ENCODE data around the gene EFCAB8. TPM values are rescaled to one million over a fixed set of nuclear protein-coding genes. Genes with fewer than 3 reads are reported as not detected.
"Not testable (repeated sequence)": the region's sequence is repeated elsewhere in the genome, so short reads cannot be mapped to it uniquely, and the experiment has no call there.

The EFCAB8 gene
- total RNA-seq, 1 donor from 2014 or later = 0.32 TPM

DNA sequence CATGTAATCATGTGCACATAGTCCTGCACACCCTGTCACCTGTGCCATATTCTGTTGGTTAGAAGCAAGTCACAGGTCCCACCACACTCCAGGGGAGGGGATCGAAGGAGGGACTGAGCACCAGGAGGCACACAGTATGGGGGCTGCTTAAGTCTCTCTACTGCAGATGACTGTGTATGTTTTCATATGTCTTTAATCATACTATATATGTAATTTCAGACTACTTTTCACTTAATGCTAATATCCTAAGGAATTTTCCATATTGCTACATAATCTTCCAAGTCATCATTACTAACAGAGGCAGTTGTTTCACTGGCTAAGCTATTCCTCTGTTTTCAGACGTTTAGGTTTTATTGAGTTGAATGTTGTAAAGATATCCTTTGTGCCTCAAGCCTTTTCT, 10.8 kb downstream of the EFCAB8 start:
- H3K27ac Mint-ChIP-seq (ENCODE audit: unreplicated experiment) = no peak overlapping the region

DNA sequence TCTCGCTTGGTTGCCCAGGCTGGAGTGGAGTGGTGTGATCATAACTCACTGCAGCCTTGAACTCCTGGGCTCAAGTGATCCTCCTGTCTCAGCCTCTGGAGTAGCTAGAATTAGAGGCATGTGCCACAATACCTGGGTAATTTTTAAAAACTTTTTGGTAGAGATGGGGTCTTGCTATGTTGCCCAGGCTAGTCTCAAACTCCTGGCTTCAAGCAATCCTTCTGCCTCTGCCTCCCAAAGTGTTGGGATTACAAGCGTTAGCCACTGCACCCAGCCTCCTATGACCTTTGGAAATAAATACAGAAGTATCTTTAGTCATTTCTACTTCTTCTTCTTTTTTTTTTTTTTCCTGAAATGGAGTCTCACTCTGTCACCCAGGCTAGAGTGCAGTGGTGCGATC, 11.8 kb downstream of the EFCAB8 start:
- H3K4me1 Mint-ChIP-seq (ENCODE audit: low read depth); H3K36me3 Mint-ChIP-seq (ENCODE audit: low read depth); H3K27ac Mint-ChIP-seq (ENCODE audit: unreplicated experiment); H3K27me3 Mint-ChIP-seq (ENCODE audit: low read depth); DNase-seq (ENCODE audit: low spot score); H3K9me3 Mint-ChIP-seq (ENCODE audit: low read depth); H3K4me3 Mint-ChIP-seq (ENCODE audit: unreplicated experiment): not testable (repeated sequence)

More for the DNA sequence above, 10.8 kb downstream of the EFCAB8 start:
- DNase-seq (ENCODE audit: low spot score) = no peak
- TF ChIP-seq, protein P1, sequence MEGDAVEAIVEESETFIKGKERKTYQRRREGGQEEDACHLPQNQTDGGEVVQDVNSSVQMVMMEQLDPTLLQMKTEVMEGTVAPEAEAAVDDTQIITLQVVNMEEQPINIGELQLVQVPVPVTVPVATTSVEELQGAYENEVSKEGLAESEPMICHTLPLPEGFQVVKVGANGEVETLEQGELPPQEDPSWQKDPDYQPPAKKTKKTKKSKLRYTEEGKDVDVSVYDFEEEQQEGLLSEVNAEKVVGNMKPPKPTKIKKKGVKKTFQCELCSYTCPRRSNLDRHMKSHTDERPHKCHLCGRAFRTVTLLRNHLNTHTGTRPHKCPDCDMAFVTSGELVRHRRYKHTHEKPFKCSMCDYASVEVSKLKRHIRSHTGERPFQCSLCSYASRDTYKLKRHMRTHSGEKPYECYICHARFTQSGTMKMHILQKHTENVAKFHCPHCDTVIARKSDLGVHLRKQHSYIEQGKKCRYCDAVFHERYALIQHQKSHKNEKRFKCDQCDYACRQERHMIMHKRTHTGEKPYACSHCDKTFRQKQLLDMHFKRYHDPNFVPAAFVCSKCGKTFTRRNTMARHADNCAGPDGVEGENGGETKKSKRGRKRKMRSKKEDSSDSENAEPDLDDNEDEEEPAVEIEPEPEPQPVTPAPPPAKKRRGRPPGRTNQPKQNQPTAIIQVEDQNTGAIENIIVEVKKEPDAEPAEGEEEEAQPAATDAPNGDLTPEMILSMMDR (IDR thresholded peaks at IDR 0.05) = no peak
- Mint-ChIP-seq H3K27me3 (ENCODE audit: low read depth) (no peaks in the 10 kb centered on the region), H3K4me1 (ENCODE audit: low read depth) (no peaks in the 10 kb centered on the region), H3K4me3 (ENCODE audit: unreplicated experiment) (no peak overlapping the region), H3K36me3 (ENCODE audit: low read depth) (no peaks in the 10 kb centered on the region), H3K9me3 (ENCODE audit: low read depth) (no peaks in the 10 kb centered on the region)

DNA sequence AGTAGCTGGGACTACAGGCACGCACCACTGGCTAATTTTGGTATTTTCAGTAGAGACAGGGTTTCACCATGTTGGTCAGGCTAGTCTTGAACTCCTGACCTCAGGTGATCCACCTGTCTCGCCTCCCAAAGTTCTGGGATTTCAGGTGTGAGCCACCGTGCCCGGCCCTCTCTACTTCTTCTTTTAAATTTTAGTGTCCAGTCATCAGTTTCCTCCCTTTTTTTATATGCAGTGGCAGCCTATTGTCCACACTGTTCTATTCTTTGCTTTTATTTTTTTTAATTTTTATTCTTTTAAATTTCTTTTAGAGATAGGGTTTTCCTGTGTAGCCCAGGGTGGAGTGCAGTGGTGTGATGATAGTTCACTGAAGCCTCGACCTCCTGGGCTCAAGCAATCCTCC, 12.3 kb downstream of the EFCAB8 start:
- no peak for DNase-seq (ENCODE audit: low spot score)
- TF ChIP-seq, protein P1 (IDR thresholded peaks at IDR 0.05) = no peak
- H3K27me3 Mint-ChIP-seq (ENCODE audit: low read depth) = no peaks in the 10 kb centered on the region
- H3K9me3 Mint-ChIP-seq (ENCODE audit: low read depth) = no peaks in the 10 kb centered on the region
- H3K4me1 Mint-ChIP-seq (ENCODE audit: low read depth) = no peaks in the 10 kb centered on the region
- peaks cover 2% of the 10 kb centered on the region for H3K36me3 Mint-ChIP-seq (ENCODE audit: low read depth)
- H3K27ac Mint-ChIP-seq (ENCODE audit: unreplicated experiment) = no peak overlapping the region
- no peak overlapping the region for H3K4me3 Mint-ChIP-seq (ENCODE audit: unreplicated experiment)

DNA sequence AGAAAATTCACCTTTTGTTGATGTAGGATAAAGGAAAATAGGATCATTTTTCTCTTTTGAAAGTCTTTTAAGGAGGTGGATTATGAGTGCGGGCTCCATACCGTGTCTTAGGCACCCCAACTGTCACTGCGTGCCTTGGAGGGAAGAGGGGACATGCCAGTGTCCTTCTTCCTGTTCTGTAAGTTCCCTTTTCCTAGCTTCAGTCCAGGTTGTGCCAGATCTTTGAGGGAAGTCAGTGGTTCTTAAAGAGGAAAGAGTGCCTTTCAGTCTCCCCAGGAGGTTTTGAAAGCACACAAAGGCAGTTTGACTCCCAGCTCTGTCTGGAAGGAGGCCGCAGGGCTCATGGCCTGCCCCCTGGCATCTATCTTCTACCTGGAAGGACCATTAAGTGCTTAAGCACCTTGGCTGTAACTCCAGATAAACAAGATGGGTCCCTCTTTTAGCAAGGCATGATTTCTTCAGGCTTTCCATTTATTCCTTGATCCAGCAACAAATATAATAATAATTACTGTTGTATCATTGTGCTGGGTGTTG, 13.0 kb downstream of the EFCAB8 start:
- Mint-ChIP-seq H3K27ac (ENCODE audit: unreplicated experiment) (no peak overlapping the region), H3K4me3 (ENCODE audit: unreplicated experiment) (no peak overlapping the region)

DNA sequence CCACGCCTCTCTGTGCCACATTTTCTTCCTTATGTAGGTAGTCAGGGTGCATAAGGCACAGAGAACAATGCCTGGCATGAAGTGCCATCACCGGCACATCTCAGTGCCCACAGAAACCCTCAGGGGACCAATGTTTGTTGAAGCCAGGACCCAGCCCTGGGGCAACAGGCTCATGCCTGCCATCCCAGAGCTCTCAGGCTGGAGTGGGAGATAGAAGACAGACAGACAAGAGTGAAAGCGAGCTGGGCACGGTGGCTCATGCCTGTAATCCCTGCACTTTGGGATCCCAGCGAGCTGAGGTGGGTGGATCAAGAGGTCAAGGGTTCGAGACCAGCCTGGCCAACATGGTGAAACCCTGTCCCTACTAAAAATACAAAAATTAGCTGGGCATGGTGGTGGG, 13.5 kb downstream of the EFCAB8 start:
- Mint-ChIP-seq H3K36me3 (ENCODE audit: low read depth) (peaks cover 2% of the 10 kb centered on the region), H3K4me1 (ENCODE audit: low read depth) (no peaks in the 10 kb centered on the region), H3K4me3 (ENCODE audit: unreplicated experiment) (no peak overlapping the region), H3K27ac (ENCODE audit: unreplicated experiment) (no peak overlapping the region), H3K27me3 (ENCODE audit: low read depth) (no peaks in the 10 kb centered on the region), H3K9me3 (ENCODE audit: low read depth) (no peaks in the 10 kb centered on the region)
- DNase-seq (ENCODE audit: low spot score) = peak; percentile 53
- TF ChIP-seq, protein P1 (IDR thresholded peaks at IDR 0.05) = no peak

More for the DNA sequence above, 13.0 kb downstream of the EFCAB8 start:
- peak; percentile 19 for DNase-seq (ENCODE audit: low spot score)
- TF ChIP-seq, protein P1 (IDR thresholded peaks at IDR 0.05) = no peak
- H3K4me1 Mint-ChIP-seq (ENCODE audit: low read depth) = no peaks in the 10 kb centered on the region
- H3K27me3 Mint-ChIP-seq (ENCODE audit: low read depth) = no peaks in the 10 kb centered on the region
- peaks cover 2% of the 10 kb centered on the region for H3K36me3 Mint-ChIP-seq (ENCODE audit: low read depth)
- H3K9me3 Mint-ChIP-seq (ENCODE audit: low read depth) = no peaks in the 10 kb centered on the region

DNA sequence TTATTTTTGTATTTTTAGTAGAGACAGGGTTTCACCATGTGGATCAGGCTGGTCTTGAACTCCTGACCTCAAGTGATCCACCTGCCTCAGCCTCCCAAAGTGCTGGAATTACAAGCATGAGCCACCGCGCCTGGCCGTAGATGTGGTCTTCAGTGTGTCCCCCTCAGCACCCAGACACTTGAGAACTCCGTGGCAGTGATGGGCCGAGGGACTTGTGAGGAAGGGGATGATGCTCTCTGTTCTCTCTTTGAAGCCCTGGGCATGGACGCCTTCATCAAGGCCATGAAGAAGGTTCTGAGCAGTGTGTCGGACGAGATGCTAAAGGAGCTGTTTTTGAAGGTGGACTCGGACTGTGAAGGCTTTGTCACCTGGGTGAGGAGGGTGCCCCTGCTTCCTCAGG, 16.9 kb downstream of the EFCAB8 start:
- peaks cover 5% of the 10 kb centered on the region for H3K4me1 Mint-ChIP-seq (ENCODE audit: low read depth)
- H3K27me3 Mint-ChIP-seq (ENCODE audit: low read depth) = no peaks in the 10 kb centered on the region
- TF ChIP-seq, protein P1 (IDR thresholded peaks at IDR 0.05) = no peak
- no peak for DNase-seq (ENCODE audit: low spot score)
- no peaks in the 10 kb centered on the region for H3K9me3 Mint-ChIP-seq (ENCODE audit: low read depth)
- H3K27ac Mint-ChIP-seq (ENCODE audit: unreplicated experiment) = no peak overlapping the region
- H3K4me3 Mint-ChIP-seq (ENCODE audit: unreplicated experiment) = no peak overlapping the region
- H3K36me3 Mint-ChIP-seq (ENCODE audit: low read depth) = peaks cover 3% of the 10 kb centered on the region
